ENCODE measurements around the gene VWF. TPM values are rescaled to one million over a fixed set of nuclear protein-coding genes. Genes with fewer than 3 reads are reported as not detected.
"Not testable (repeated sequence)": the region's sequence is repeated elsewhere in the genome, so short reads cannot be mapped to it uniquely, and the experiment has no call there.

The VWF gene
- total RNA-seq, 1 experiment from 2014 or later = not detected

DNA sequence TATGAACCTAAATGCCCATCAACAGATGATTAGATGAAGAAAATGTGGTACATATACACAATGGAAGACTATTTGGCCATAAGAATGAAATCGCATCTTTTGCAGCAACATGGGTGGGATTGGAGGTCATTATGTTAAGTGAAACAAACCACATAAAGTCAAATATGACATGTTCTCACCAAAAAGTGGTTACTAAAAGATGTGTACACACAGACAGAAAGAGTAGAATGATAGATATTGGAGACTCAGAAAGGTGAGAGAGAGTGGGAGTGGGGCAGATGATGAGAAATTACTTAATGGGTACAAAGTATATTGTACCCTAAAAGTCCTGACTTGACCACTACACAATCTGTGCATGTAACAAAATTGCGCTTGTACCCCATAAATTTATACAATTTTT is 19.6 kb downstream of the VWF start:
- no peak for DNase-seq (ENCODE audit: low read depth)

DNA sequence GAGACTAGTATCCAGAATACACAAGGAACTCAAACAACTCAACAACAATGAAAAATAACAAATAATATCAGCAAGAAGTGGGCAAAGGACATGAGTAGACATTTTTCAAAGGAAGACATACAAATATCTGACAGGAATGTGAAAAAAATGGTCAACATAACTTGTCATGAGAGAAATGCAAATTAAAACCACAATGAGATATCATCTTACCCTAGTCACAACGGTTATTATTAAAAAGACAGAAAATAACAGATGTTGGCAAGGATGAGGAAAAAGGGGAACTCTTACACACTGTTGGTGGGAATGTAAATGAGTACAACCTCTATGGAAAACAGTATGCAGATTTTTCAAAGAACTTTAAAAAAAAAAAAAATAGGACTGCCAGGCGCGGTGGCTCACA is 20.4 kb downstream of the VWF start:
- no peak for DNase-seq (ENCODE audit: low read depth)

DNA sequence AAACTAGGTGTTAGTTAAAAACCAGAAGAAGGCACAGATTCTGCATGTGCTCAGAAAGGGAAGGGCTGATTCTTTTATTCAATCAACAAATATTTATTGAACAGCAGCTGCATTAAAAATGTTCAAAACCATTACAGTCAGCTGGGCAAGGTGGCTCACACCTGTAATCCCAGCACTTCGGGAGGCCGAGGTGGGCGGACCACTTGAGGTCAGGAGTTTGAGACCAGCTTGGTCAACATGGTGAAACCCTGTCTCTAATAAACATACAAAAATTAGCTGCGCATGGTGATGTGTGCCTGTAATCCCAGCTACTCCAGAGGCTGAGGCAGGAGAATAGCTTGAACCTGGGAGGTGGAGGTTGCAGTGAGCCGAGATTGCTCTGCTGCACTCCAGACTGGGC is 22.4 kb downstream of the VWF start:
- DNase-seq (ENCODE audit: low read depth) = not testable (repeated sequence)

DNA sequence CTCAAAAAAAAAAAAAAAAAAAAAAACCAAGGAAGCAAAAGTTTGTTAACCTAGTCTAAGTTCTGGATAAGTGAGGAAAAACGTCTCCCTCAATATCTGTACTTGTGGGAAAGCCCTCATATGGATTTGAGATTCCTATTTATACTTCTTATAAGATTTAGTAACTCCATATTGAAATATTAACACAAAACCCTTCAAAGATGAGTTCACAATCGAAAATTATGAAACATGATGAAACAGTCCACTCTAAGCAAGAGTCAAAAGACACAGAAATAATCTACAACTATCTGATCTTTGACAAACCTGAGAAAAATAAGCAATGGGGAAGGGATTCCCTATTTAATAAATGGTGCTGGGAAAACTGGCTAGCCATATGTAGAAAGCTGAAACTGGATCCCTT is 25.2 kb downstream of the VWF start:
- no peak for DNase-seq (ENCODE audit: low read depth)

DNA sequence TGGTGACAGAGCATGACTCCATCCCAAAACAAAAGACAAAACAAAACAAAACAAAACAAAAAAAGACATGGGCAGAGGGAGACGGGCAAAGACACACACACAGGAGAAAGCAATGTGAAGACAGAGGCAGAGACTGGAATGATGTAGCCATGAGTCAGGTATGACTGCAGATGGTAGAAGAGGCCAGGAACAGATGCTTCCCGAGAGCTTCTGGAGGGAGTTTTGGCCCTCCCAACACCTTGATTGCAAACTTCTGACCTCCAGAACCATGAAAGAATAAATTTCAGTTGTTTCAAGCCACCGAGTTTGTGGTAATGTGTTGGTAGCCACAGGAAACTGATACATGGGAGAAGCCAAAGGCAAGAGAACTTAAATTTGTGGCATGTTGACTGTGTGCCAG is 27.1 kb downstream of the VWF start:
- DNase-seq (ENCODE audit: low read depth) = peak; percentile 52

DNA sequence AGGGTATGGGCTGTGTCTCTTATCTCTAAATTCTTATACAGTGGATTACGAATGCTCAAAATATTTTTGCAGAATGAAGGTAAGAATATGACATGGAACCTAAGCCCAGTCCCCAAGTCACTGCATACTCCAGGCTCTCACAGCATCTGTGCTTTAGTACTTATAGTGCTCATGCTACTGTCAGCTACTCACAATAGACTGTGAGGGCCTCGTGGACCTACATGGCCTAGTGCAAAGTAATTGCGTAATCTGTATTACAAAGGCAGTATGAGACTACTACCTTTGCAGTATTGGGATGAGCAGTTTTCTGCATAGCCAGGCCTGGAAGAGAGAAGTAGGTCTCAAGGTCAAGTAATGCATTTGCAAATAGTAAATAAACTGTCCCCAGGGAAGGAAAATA is 27.9 kb downstream of the VWF start:
- no peak for DNase-seq (ENCODE audit: low read depth)

DNA sequence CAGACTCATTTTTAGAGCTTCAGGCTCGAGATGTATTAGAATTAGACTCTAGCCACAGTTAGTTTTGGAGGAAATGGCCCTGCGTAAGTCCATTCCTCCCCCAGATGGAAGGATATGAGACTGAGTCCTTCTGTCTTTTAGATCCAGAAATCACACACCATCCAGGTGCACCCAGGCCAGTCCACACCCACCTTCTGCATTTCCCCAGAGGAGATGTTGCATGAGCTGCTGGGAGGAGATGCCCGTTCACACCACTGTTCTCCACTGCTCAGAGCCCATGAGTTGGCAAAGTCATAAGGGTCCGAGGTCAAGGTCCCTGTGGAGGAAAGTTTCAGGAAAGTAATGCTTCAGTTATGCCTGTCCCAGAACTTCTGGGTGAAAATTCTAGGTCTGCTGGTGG is 29.2 kb downstream of the VWF start:
- DNase-seq (ENCODE audit: low read depth) = no peak

DNA sequence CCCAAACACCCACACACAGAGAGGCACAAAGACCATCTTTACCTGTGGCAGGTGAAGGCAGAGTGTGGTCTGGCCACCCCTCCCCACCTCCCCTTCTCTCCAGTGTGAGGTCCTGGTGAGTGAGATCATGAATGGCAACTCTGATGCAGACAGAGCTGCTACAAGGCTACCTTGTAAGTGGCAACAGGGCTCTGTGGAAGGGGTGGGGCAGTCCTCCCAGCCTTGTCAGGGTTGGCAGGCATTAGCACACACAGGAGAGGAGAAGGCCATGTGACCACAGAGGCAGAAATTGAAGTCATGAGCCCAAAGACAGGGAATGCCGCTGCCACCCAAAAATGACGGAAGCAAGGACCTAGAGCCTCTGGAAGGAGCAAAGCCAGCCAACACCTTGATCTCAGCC is 30.7 kb downstream of the VWF start:
- DNase-seq (ENCODE audit: low read depth) = no peak

DNA sequence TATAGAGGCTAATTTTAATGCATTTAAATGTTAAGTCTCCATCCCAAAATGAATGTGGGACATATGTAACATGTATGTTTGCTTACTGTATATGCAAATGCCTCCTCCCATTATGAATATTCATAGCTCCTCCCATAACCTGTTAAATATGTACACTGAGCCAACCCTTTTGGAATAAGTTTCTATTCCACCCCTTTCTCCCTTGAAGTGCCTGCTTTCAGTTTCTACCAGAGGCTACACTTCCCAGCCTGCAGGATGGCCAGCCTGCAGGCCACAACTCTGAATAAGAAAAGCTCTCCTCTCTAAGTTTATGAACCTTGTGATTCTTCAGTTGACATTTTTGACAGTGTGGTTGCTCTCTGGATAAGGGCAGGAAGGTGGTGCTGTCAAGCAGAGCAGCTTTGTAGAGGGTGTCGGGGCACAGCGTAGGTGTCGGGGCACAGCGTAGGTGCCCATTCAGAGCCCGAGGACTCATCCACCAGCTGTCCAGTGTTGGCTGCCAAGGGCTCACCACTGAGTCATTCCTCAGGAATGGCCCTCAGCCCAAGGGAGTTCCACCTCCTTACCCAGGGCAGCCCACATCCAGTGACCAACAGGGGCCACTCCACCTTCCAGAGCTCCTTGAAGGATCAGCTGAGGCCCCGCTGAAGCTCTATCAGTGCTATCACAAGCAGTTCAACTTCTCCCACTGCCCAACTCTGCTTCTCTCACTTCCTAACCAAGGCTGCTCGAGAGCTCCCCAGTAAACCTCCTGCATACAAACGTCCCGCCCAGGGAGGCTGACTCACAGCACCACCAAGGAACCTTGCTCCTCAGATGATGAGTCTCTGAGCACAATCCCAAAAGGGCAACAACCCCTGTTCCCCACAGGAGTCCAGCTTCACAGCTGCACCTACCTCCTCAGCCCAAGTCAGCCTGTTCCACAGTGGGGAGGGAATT is 31.4 kb downstream of the VWF start:
- DNase-seq (ENCODE audit: low read depth) = peak; percentile 93

DNA sequence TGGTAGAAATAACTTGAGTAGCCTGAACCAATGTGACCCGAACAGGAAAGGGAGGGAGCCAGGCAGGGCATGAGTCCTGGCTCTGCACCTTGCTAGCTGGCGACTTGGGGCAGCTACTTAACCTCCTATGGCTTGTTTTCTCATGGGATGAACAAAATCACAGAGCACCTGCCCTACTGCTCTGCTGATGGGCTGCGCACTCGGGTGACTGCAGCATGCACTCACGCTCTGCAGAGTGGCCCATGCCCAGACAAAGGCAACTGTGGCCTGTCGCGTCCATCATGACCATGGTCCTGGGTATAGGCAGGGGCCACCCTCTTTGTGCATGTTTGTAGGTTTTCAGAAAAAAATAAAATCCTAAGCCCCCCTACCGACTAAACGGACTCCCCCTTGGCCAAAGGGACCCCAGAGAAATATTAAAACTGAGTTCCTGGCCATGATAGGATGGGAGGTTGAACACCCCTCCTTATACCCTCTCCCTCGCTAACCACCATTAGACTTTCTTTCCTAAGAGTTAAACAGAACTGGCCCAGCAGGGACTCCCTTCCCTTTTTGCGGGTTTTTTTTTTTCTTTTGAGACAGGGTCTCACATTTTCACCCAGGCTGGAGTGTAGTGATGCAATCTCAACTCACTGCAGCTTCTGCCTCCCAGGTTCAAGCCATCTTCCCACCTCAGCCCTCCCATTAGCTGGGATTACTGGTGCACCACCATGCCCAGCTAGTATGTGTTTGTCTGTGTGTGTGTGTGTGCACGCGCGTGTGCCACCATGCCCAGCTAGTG is 32.5 kb downstream of the VWF start:
- no peak for DNase-seq (ENCODE audit: low read depth)

DNA sequence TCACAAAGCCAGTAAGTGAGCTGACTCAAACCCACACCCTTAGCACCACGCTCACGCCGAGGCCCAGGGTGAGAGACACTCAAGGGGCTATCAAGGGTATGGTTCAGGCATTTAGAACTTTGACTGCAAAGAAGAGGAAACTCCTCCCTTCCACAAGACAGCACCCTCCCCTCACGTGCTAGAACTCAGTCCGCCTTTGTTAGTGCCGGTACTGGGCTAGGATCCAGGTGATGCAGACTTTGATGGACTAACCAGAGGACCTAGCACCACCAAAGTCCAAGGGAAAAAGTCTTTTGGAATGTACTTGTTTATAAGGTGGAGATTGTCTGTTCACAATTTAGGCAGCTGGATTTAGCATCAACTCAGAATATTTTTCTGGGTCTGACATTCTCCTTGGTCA is 33.7 kb downstream of the VWF start:
- no peak for DNase-seq (ENCODE audit: low read depth)

DNA sequence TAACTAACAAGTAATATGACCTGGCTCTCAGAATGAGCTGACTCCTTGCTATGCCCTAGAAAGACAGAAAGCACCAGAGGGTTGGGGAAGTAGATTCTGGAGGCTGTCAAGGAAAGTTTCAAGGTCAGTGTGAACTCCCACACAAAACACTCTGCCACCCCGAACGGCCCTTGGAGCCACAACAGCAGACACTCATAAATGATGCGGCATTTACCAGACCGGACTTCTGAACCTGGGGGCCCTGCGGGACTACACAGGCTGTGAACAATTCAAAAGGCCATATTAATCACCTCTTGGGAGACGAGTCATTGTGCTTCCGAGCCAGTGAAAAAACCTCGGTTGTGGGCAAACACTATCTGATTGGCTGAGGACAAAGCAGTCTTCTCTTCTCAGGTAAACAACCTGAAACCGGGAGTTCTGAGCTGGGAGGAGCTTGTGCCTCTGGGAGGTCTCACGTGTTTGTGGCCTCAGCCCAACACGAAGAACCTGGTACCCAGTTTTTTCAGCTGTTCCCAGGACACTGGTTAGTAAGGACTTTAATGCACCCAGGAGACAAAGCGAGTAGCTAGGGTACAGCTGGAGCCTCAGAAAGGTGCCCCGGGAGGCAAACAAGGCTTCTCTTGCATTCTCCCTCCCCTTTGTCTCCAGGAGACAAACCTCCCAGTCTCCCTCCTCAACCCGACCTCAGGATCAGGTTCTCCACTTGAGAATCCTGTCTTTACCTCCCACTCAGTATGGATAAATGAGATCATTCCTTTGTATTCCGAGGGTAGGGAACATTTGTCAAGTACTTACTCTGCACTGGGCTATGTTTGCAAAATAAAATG is 35.3 kb downstream of the VWF start:
- peak; percentile 55 for DNase-seq (ENCODE audit: low read depth)

DNA sequence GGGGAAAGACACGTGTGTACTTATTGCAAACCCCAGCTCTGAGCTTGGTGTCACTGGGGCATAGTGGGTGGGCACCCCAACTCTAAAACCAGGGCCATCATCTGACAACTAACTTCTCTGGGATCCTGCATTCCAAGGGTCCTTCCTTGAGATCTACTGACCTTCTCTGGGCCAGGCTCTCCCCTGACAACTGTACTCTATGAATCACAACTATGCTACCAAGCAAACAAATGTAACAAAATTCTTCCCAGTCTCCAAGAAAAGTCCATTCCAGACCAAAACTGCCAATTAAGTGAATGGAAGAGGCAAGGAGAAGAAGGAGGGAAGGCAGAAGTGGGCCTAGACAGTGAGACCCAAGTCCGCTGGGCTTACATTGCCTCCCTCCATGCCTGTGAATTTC is 38.2 kb downstream of the VWF start:
- no peak for DNase-seq (ENCODE audit: low read depth)

DNA sequence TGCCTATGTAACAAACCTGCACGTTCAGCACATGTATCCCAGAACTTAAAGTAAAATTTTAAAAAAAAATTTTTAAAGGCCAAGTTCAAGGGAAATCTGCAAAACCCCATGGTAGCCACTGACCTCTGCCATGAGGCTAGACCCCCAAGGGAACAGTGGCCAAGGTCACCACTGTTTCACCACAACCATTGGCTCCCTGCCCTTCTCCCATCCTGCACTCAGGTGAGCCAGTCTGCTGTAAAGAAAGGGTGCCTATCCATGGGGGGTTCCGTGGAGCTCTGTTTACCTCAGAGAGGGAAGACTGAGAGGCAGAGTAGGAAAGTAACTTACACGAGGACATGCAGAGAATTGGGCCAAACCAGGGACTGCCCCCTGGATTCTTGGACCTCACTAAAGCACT is 38.6 kb downstream of the VWF start:
- DNase-seq (ENCODE audit: low read depth) = no peak

DNA sequence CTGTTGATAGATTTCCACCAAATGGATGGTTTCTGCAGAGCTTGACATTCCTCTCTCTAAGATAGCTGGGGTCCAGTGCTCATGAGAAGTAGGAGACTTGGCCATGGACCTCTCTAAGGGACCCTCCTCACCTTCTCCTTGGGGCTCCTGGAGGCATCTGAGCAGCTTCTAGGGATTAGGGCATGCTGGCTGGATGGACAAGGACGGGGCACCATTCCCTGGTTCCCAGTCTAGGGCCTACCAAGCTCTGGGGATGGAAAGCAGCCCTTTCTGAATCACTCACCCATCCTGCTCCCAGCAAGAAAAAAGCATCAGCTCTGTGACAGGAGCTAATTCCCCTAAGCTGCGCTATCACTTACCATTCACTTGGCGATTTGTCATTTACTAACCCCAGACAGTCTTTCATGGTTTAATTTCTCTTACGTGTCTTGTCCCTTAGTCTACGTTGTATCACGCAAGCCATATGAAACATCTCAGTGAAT is 39.5 kb downstream of the VWF start:
- no peak for DNase-seq (ENCODE audit: low read depth)

DNA sequence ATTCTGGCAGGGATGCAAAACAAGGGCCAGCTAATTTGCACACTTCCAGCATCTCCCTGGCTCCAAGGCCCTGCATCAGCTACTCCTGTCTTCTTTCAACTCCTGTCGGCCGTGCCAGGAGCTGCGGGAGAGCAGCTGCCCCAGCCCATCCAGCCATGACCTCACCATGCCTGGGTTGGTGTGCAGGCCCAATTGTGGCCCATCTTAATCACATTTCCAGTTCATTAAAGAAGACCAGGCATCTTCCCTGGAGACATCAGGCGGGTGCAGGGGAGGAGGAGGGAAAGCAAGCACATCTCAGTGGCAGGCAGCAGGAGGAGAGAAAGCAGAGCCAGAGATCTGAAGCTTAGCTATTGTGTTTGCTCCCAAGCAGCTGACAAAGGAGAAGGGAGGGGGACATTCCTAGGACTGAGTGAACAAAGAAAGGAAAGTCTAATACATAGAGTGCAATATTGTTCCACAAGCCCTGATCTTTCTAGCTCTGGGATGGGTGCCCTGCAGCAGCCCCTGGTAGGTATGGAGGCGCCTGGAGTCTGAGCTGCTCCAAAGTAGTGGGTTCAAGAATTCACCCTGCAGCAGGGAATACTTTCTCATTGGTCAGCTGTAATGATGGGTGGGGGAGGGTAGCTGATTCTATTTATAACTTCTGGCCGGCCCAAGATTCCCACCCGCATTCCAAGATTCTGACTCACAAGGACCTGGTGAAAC is 40.1 kb downstream of the VWF start:
- peak; percentile 37 for DNase-seq (ENCODE audit: low read depth)

DNA sequence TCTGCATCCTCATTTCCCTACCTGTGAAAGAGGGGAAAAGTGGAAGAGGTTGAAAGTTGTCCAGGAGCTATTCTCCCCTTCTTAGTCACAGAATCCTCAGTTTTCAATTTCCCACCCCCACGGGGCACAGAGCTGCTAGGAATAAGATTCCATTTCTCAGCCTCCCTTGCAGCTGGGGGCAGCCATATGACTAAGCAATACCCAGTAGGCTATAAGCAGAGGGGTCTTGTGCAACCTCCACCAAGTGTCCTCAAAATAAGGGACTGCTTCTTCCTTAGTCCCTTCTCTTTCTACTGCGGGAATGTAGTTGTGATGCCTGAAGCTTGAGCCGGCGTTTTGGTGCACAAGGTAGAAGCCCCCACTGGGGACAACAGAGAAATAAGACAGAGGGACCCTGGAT is 40.9 kb downstream of the VWF start:
- no peak for DNase-seq (ENCODE audit: low read depth)

DNA sequence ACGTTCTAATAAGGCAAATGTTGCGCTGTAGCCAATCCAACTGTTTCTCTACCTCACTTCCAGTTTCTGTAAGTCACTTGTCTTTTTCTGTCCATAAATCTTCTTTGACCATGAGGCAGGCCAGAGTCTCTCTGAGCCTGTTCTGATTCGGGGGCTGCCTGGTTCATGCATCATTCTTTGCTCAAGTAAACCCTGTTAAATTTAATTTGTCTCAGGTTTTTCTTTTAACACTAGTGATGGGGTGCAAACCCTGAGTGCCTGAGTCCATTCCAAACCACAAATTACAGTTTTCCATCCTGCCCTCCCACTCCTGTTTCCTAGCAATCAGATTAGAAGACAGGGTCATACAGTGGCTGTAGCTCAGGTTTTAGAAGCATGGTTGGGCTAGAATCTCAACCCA is 41.9 kb downstream of the VWF start:
- DNase-seq (ENCODE audit: low read depth) = no peak

DNA sequence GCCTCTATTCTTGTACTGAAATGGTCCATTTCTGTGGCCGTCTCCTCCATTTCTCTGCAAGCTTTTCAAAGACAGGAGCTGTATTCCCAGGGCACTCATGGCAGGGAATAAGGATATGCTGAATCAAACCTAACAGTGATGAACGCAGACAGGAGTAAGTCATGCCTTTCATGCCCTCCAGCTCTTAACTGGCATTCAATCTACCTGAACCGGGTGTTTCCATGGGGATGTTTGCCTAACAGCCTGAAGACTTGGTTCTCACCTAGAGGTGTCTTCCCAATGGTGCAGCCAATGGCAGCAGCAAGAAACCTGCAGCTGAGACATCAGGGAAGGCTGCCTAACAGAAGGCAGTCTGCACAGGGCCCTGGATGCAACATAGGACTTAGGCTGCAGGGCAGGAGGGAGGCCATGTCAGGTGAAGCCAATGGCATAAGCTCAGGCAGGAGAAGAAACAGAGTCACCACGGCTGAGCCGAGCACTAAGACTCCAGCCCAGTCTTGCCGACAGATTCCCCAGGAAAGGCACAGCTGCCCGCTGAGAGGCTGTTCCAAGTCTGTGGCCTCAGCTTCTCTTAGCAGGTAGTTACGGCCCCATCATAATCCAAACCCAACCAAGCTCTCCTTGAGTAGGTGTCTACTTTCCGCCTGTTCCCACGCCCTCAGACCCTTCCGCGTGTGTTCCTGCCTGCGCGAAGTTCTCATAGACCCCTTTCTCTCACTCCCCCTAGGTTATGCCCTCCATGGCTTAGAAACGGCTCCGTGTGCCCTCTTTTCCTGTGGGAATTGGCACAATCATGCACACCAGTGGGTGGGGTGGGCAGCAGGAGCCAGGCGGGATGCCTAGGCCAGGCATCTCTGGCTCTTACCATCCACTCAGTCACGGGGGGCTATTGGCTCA is 44.1 kb downstream of the VWF start:
- no peak for DNase-seq (ENCODE audit: low read depth)

DNA sequence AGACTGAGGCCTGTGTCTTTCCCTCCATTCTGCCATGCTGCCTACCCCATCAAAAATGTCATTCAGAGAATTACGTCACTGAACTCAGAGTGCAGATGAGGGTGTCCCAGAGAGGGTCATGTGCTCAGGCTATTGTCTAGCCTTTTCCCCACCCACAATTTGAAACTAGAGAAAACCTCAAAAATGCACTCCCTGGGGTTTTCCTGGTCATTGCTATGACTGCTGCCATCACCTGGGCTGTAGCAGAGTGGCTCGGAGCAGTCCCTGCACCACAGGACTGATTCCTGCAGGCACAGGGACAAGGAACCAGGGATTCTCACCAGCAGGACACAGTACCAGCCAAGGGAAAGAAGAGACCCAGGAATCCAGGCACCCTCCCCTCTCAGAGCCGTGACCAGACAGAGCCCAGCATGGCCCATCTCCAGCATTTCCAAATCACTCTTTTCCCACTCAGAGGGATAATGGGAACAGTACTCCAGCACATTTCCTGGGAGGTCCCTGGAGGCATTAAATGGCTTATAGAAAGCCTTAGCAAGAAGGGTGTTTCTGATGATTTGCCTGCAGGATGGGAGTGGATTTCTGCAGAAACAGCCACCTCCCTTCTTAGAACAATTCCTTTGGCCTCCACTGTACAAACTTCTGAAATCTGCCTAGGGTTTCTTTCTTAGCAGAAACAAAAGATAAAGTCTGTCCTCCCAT is 45.9 kb downstream of the VWF start:
- peak; percentile 56 for DNase-seq (ENCODE audit: low read depth)
